LNCaP clone FGC (cell line): ENCODE measurements around the gene PLCB3.
A peak's percentile ranks its signal among the peaks of the same experiment; 100 is the strongest.

ENCODE experiments used
- DNase-seq: peaks from one replicate; pipeline ENCODE4 v3.0.0-alpha.2; 2011; ENCODE audit warnings: low read depth
- H3K4me3 ChIP-seq: 2 replicates; pipeline ENCODE4 v1.5.1; 2011; ENCODE audit warnings: mild to moderate bottlenecking, low read depth, low read length, control low read depth
- CTCF ChIP-seq: IDR thresholded peaks from 2 replicates; pipeline ENCODE4 v1.5.1; 2012; ENCODE audit warnings: mild to moderate bottlenecking; ENCODE audit not compliant: control insufficient read depth, insufficient read depth; ENCODE audit errors: extremely low read depth

The PLCB3 gene

GRCh38 chr11:64232182-64232966 lies 19.0 kb upstream of the PLCB3 start:
- no peak for DNase-seq
- TF ChIP-seq CTCF, result no peak
- H3K4me3 ChIP-seq, result no peak overlapping the region

DNA sequence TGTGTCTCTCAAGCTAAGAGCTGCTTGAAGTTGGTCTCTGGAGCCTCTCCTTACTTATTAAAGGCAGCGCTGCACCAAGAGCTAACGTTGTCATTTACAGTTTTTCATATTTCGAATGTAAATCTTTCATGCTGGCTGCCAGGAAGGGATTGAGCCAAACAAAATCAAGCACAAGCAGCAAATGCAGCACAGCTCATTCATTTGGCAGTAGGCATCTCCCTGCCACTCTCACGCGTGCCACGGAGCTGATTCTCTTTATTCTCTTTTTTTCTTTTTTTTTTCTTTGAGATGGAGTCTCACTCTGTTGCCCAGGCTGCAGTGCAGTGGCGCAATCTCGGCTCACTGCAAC lies 18.4 kb upstream of the PLCB3 start:
- no peak overlapping the region for H3K4me3 ChIP-seq
- DNase-seq, result no peak
- TF ChIP-seq CTCF, result no peak

- TF ChIP-seq CTCF, result no peak
- no peak for DNase-seq
- H3K4me3 ChIP-seq, result peak within 1 kb of the TSS; percentile 58
Measured at GRCh38 chr11:64233913-64234586, 17.3 kb upstream of the PLCB3 start, which contains the start of gene VEGFB. VEGFB (plus strand) TSS chr11:64234584; CDS start chr11:64234834, 250 bp downstream.

- no peak for DNase-seq
- TF ChIP-seq CTCF, result 0 out of 2 replicates have a peak, but pooled peaks have one; percentile 14
- peak overlapping the region; percentile 58 for H3K4me3 ChIP-seq
Measured at GRCh38 chr11:64234647-64235379, 16.5 kb upstream of the PLCB3 start.

DNA sequence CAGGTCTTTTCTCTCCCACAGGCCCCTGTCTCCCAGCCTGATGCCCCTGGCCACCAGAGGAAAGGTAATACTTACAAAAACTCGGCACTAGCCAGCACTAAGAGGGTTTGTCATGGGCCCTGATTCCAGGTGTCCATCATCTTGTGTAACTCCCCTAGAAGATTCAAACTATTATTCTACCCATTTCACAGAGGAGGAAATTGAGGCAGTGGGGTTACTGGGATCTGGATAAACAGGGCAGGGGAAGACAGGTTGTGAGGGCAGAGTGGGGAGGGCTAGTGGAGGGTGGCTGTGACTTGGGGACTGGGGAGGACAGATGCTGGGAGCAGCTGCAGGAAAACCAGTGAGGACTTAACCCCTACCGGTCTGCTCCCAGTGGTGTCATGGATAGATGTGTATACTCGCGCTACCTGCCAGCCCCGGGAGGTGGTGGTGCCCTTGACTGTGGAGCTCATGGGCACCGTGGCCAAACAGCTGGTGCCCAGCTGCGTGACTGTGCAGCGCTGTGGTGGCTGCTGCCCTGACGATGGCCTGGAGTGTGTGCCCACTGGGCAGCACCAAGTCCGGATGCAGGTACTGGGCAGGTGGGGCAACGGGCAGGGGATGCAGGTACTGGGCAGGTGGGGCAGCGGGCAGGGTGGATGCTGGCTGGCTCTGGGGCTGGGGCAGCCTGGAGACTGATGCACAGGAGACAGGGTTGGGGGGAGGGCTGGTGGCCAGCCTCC lies 15.7 kb upstream of the PLCB3 start:
- peak overlapping the region; percentile 58 for H3K4me3 ChIP-seq
- DNase-seq, result no peak
- no peak for TF ChIP-seq CTCF

DNA sequence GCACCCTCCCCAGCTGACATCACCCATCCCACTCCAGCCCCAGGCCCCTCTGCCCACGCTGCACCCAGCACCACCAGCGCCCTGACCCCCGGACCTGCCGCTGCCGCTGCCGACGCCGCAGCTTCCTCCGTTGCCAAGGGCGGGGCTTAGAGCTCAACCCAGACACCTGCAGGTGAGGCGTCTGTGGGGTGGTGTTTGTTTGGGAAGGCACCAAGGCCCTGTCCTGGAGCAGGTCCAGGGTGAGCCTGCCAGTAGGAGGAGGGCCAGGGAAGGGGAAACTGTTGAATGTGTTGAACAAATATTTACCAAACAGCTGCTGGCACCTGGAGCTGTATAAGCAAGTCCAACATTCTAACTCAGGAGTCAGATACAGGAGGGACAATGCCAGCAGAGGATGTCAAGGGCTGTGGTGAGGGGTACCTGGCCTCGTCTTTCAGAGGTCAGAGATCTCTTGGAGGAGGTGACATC lies 13.8 kb upstream of the PLCB3 start:
- peak; percentile 99 for DNase-seq
- TF ChIP-seq CTCF, result no peak
- H3K4me3 ChIP-seq, result 0 out of 2 replicates have a peak overlapping the region, but pooled peaks have one; percentile 5
